K562 (cell line): ENCODE data around the gene RIPOR2. TPM values are rescaled to one million over a fixed set of nuclear protein-coding genes. Genes with fewer than 3 reads are reported as not detected.

Experiments
- HDAC1 ChIP-seq, 2 experiments: fragments of 450-650 bp; IDR thresholded peaks; 2 replicates each; pipeline ENCODE4 v1.6.1; 2016 to 2017; ENCODE audit warnings: inconsistent platforms in 1 of 2, mild to moderate bottlenecking in 1 of 2, moderate library complexity in 1 of 2
- HLTF ChIP-seq: fragments of 450-650 bp; IDR thresholded peaks from 2 replicates; pipeline ENCODE4 v1.6.1; 2016
- KDM1A ChIP-seq, 2 experiments: fragments of 450-650 bp; IDR thresholded peaks; 2 replicates each; pipeline ENCODE4 v1.6.1; 2016; ENCODE audit warnings: mild to moderate bottlenecking in 2 of 2
- NR3C1 ChIP-seq: sonication (generic); formaldehyde crosslinking; IDR thresholded peaks from 2 replicates; pipeline ENCODE4 v1.8.1; 2022; ENCODE audit warnings: missing genetic modification reagents
- PCBP1 ChIP-seq: fragments of 200-400 bp; formaldehyde crosslinking; IDR thresholded peaks from 2 replicates; pipeline ENCODE4 v1.6.1; 2018; ENCODE audit warnings: mild to moderate bottlenecking, low read depth, low read length; ENCODE audit not compliant: poor library complexity, severe bottlenecking
- POLR3G ChIP-seq: IDR thresholded peaks from 2 replicates; pipeline ENCODE4 v1.6.1; 2011; ENCODE audit not compliant: insufficient read length, insufficient replicate concordance; ENCODE audit errors: extremely low read depth
- PRMT5 ChIP-seq: sonication (generic); formaldehyde crosslinking; IDR thresholded peaks from 2 replicates; pipeline ENCODE4 v1.5.0; 2020; ENCODE audit warnings: missing genetic modification reagents
- TBL1XR1 ChIP-seq, 2 experiments: IDR thresholded peaks; 2 replicates each; pipeline ENCODE4 v1.6.1; 2012; ENCODE audit warnings: improper control_type of control experiment in 2 of 2, low read length in 2 of 2, mild to moderate bottlenecking in 1 of 2
- ZBED1 ChIP-seq: IDR thresholded peaks from 2 replicates; pipeline ENCODE4 v1.6.1; 2014
- ZNF134 ChIP-seq: fragments of 250-450 bp; sonication (Bioruptor Pico); conservative IDR thresholded peaks from 2 replicates; pipeline ENCODE4 v1.4.0; 2020
- polyA plus RNA-seq, 8 experiments: library from polyadenylated mRNA; depleted of rRNA in 4 of 8; stranded (reverse) in 5 of 8; unstranded in 3 of 8; fragments of >200 nt; fragmentation: Nextera tagmentation in 2 of 8; fragmentation: Illumina TruSeq in 1 of 8; extraction: Ambion mirVana in 2 of 8; extraction: Trizol in 1 of 8; gene quantifications; 2 replicates each; pipeline versions ENCODE4 v1.2.1 to v1.2.3, GENCODE V29; 2011 to 2014; ENCODE audit warnings: inconsistent platforms in 1 of 8, missing spikeins in 1 of 8
- total RNA-seq, 7 experiments: library from RNA; depleted of rRNA in 6 of 7; stranded (reverse); fragments of >200 nt in 6 of 7; fragmentation: Illumina TruSeq in 2 of 7; extraction: Trizol in 2 of 7; gene quantifications; 2 replicates each; pipeline versions ENCODE4 v1.2.1 to v1.2.3, GENCODE V29; 2011 to 2021; ENCODE audit warnings: low replicate concordance in 1 of 7
- TF ChIP-seq, protein P1 (sequence below): fragments of 450-650 bp; formaldehyde crosslinking; IDR thresholded peaks from 2 replicates; pipeline ENCODE4 v1.4.0; 2020; ENCODE audit warnings: mild to moderate bottlenecking, moderate library complexity
- TF ChIP-seq, protein P2 (sequence below), 2 experiments: fragments of 450-650 bp in 1 of 2; sonication (generic) in 1 of 2; formaldehyde crosslinking in 1 of 2; IDR thresholded peaks; 2 replicates each; pipeline versions ENCODE4 v1.7.1 to v1.9.0; 2016 to 2022; ENCODE audit warnings: inconsistent platforms in 1 of 2, mild to moderate bottlenecking in 1 of 2, missing genetic modification reagents in 1 of 2
- TF ChIP-seq, protein P3 (sequence below): fragments of 450-650 bp; conservative IDR thresholded peaks from 2 replicates; pipeline ENCODE4 v1.6.1; 2016; ENCODE audit warnings: missing genetic modification characterization, low read depth, mild to moderate bottlenecking, control low read depth, missing compliant biosample characterization
- TF ChIP-seq, protein P4 (sequence below): sonication (generic); formaldehyde crosslinking; IDR thresholded peaks from 2 replicates; pipeline ENCODE4 v1.8.0; 2022; ENCODE audit warnings: mild to moderate bottlenecking, missing genetic modification reagents

Gene RIPOR2
- total and polyA plus RNA-seq, 9 of the 15 experiments (the other 6 are each of a cell fraction or from before 2014, with no cell fraction given) = 0.04 to 1.0 (median 0.47) TPM; not detected in 2

DNA sequence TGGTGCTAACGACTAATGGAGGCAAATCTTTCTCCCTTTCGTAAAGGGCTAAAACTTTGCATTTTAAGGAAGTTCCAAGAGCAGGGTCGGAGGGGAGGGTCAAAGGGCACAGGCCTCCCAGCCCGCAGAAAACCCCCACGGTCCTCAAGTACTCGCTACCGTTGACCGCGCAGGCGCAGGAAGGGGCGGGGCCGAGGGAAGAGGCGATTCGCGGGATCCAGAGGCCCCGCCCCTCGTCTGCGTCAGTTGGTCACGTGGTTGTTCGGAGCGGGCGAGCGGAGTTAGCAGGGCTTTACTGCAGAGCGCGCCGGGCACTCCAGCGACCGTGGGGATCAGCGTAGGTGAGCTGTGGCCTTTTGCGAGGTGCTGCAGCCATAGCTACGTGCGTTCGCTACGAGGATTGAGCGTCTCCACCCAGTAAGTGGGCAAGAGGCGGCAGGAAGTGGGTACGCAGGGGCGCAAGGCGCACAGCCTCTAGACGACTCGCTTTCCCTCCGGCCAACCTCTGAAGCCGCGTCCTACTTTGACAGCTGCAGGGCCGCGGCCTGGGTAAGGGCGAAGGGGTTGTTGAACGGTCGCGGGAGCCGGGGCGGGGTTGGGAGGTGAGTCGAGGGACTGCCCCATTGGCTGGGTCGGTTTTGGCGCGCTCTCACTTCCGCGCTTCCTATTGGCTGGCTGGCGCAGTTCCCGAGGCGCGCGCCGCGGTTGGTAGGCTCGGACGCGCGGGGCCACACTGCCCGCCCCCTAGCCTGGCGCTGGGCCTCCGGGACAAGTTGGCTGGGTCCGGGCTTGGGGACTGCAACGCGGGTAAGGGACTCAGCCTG is 160.9 kb downstream of the RIPOR2 start, which contains the start of gene GMNN (continued):
- peak; percentile 85 for TF ChIP-seq PCBP1
- TF ChIP-seq, protein P1, sequence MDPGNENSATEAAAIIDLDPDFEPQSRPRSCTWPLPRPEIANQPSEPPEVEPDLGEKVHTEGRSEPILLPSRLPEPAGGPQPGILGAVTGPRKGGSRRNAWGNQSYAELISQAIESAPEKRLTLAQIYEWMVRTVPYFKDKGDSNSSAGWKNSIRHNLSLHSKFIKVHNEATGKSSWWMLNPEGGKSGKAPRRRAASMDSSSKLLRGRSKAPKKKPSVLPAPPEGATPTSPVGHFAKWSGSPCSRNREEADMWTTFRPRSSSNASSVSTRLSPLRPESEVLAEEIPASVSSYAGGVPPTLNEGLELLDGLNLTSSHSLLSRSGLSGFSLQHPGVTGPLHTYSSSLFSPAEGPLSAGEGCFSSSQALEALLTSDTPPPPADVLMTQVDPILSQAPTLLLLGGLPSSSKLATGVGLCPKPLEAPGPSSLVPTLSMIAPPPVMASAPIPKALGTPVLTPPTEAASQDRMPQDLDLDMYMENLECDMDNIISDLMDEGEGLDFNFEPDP = no peak
- no peak for TF ChIP-seq POLR3G
- peak; percentile 81 for TF ChIP-seq NR3C1 (CRISPR knock-in tag)
- peak in 1 of 2 experiments; percentile 44; a peak in 2 of 4 replicates for TF ChIP-seq TBL1XR1 (IDR thresholded peaks at IDR 0.05; ENCODE audit: low read length in 2 of 2)
- TF ChIP-seq KDM1A (IDR thresholded peaks at IDR 0.05) = no peak
- TF ChIP-seq, protein P2, sequence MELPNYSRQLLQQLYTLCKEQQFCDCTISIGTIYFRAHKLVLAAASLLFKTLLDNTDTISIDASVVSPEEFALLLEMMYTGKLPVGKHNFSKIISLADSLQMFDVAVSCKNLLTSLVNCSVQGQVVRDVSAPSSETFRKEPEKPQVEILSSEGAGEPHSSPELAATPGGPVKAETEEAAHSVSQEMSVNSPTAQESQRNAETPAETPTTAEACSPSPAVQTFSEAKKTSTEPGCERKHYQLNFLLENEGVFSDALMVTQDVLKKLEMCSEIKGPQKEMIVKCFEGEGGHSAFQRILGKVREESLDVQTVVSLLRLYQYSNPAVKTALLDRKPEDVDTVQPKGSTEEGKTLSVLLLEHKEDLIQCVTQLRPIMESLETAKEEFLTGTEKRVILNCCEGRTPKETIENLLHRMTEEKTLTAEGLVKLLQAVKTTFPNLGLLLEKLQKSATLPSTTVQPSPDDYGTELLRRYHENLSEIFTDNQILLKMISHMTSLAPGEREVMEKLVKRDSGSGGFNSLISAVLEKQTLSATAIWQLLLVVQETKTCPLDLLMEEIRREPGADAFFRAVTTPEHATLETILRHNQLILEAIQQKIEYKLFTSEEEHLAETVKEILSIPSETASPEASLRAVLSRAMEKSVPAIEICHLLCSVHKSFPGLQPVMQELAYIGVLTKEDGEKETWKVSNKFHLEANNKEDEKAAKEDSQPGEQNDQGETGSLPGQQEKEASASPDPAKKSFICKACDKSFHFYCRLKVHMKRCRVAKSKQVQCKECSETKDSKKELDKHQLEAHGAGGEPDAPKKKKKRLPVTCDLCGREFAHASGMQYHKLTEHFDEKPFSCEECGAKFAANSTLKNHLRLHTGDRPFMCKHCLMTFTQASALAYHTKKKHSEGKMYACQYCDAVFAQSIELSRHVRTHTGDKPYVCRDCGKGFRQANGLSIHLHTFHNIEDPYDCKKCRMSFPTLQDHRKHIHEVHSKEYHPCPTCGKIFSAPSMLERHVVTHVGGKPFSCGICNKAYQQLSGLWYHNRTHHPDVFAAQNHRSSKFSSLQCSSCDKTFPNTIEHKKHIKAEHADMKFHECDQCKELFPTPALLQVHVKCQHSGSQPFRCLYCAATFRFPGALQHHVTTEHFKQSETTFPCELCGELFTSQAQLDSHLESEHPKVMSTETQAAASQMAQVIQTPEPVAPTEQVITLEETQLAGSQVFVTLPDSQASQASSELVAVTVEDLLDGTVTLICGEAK (IDR thresholded peaks at IDR 0.05) = no peak; the same call in 1 of the 2 replicates
- TF ChIP-seq, protein P2 (CRISPR knock-in tag; IDR thresholded peaks at IDR 0.05) = no peak
- peak; percentile 67; the same call in 1 of the 2 replicates for TF ChIP-seq HLTF
- no peak for TF ChIP-seq ZBED1
- TF ChIP-seq, protein P3, sequence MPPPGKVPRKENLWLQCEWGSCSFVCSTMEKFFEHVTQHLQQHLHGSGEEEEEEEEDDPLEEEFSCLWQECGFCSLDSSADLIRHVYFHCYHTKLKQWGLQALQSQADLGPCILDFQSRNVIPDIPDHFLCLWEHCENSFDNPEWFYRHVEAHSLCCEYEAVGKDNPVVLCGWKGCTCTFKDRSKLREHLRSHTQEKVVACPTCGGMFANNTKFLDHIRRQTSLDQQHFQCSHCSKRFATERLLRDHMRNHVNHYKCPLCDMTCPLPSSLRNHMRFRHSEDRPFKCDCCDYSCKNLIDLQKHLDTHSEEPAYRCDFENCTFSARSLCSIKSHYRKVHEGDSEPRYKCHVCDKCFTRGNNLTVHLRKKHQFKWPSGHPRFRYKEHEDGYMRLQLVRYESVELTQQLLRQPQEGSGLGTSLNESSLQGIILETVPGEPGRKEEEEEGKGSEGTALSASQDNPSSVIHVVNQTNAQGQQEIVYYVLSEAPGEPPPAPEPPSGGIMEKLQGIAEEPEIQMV = no peak
- TF ChIP-seq ZNF134 (CRISPR knock-in tag) = no peak
- TF ChIP-seq, protein P4, sequence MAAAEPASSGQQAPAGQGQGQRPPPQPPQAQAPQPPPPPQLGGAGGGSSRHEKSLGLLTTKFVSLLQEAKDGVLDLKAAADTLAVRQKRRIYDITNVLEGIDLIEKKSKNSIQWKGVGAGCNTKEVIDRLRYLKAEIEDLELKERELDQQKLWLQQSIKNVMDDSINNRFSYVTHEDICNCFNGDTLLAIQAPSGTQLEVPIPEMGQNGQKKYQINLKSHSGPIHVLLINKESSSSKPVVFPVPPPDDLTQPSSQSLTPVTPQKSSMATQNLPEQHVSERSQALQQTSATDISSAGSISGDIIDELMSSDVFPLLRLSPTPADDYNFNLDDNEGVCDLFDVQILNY (CRISPR knock-in tag) = peak; percentile 99
- no peak for TF ChIP-seq PRMT5
- peak in 1 of 2 experiments; percentile 98; a peak in 2 of 4 replicates for TF ChIP-seq HDAC1 (IDR thresholded peaks at IDR 0.05)
